NT2/D1 (cell line): ENCODE data around the gene OIT3.

ENCODE experiments used
- SUZ12 ChIP-seq: IDR thresholded peaks from 2 replicates; pipeline ENCODE4 v1.6.1; 2011; ENCODE audit not compliant: insufficient read length, insufficient read depth; ENCODE audit errors: extremely low read depth
- YY1 ChIP-seq: IDR thresholded peaks from 2 replicates; pipeline ENCODE4 v1.6.1; 2011; ENCODE audit not compliant: insufficient read length, insufficient read depth
- ZNF274 ChIP-seq: IDR thresholded peaks from 2 replicates; pipeline ENCODE4 v1.6.1; 2011; ENCODE audit warnings: mild to moderate bottlenecking, low read depth, low read length

- TF ChIP-seq YY1 (no peak), ZNF274 (no peak), SUZ12 (no peak)
These were observed 6.5 kb upstream of the OIT3 start for GRCh38 chr10:72887043-72887442.
